ENCODE results near the gene SH3GL3. TPM values are rescaled to one million over a fixed set of nuclear protein-coding genes. Genes with fewer than 3 reads are reported as not detected.

SH3GL3 gene
- polyA plus RNA-seq, 4 donors: 0.16 to 0.84 TPM; not detected in 2

DNA sequence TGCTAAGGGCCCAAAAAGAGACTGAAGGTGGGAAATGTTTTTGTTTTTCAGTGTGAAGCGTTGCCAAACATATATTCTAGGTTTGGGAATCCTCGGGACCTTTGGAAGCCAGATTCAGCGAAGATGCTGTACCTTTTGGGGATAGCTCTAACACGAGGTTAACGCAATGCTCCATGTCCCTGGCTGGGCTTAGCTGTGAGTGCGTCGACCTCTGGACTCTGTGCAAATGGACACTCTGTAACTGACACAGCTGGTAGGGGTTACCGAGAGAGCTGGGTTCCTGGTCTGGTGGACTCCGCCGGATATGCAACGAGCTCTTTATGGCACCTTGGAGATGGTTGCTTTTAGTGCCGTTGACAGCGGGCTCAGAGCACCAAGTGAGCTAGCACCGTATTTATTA lies 724 bp upstream of the SH3GL3 start:
- Histone ChIP-seq H3K27me3 (ENCODE audit: control insufficient read depth in 3 of 3, insufficient read depth in 3 of 3, low read length in 3 of 3) (peaks cover 0 to 26% (median 3%) of the 10 kb centered on the region in 3 donors), H3K36me3 (ENCODE audit: control insufficient read depth in 3 of 3, insufficient read depth in 2 of 3, low read depth in 1 of 3, low read length in 3 of 3) (no peaks in the 10 kb centered on the region), H3K4me3 (ENCODE audit: low read depth in 1 of 3, low read length in 3 of 3) (no peak overlapping the region), H3K9me3 (ENCODE audit: control insufficient read depth in 2 of 2, insufficient read depth in 1 of 2, low read depth in 1 of 2, low read length in 1 of 2) (no peaks in the 10 kb centered on the region), H3K27ac (ENCODE audit: low read depth in 1 of 3, low read length in 2 of 3) (no peak overlapping the region), H3K4me1 (ENCODE audit: control insufficient read depth in 3 of 3, insufficient read depth in 2 of 3, low read depth in 1 of 3, low read length in 2 of 3) (no peaks in the 10 kb centered on the region)
- no peak for DNase-seq
- 60 to 72% (median 70%) methylated on average over 14 of the region's 14 CpGs for WGBS, 3 donors
- no peak for FAIRE-seq

DNA sequence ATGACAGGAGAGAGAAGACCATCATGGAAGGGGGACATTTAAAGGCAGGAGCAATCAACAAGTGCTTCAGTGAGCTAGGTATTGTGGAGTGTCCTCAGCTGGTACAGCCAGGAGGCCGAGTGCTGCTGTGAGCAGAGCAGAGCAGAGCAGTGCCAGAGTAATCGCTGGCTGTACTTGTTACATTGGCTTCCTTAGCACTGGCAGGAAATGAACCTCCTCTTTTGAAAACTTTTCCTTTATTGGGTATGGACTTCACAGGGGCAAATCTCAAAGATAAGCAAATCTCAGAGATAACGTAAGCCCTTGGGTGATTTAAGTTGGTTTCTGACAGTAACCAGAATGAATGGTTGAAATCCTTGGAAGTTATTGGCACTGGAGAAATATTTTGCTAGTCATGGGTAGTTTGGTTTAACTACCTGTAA lies 2.1 kb downstream of the SH3GL3 start:
- Histone ChIP-seq H3K9me3 (ENCODE audit: control insufficient read depth in 2 of 2, insufficient read depth in 1 of 2, low read depth in 1 of 2, low read length in 1 of 2) (no peaks in the 10 kb centered on the region), H3K27ac (ENCODE audit: low read depth in 1 of 3, low read length in 2 of 3) (no peak overlapping the region), H3K4me3 (ENCODE audit: low read depth in 1 of 3, low read length in 3 of 3) (no peak overlapping the region), H3K36me3 (ENCODE audit: control insufficient read depth in 3 of 3, insufficient read depth in 2 of 3, low read depth in 1 of 3, low read length in 3 of 3) (no peaks in the 10 kb centered on the region), H3K4me1 (ENCODE audit: control insufficient read depth in 3 of 3, insufficient read depth in 2 of 3, low read depth in 1 of 3, low read length in 2 of 3) (no peaks in the 10 kb centered on the region), H3K27me3 (ENCODE audit: control insufficient read depth in 3 of 3, insufficient read depth in 3 of 3, low read length in 3 of 3) (peaks cover 0 to 26% (median 3%) of the 10 kb centered on the region in 3 donors)
- FAIRE-seq (no peak), DNase-seq (no peak)
- 17 to 51% (median 27%) methylated on average over 3 of the region's 3 CpGs for WGBS, 3 donors

DNA sequence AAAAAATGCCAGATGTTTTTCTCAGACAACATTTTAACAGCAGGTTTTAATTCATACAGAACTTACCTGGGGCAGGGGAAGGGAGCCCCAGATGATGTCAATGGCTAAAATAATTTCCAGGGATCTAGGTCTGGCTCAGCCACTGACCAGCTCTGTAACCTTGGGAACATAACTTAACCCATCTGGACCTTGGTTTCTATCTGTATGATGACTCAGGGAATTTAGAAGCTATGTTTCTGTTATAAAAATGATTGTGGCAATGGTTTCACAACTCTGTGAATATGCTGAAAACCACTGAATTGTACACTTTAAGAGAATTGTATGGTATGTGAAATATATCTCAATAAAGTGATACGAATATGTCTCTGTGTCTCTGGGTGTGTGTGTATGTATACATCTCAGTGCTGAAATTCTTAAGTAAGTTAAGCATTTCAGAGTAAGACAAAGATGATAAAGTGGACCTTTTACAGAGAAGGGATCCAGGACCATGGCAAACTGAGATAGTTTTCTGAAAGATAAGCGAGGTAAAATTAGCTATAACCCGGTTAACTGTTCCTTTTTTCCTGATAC lies 2.9 kb downstream of the SH3GL3 start:
- Histone ChIP-seq H3K4me3 (ENCODE audit: low read depth in 1 of 3, low read length in 3 of 3) (no peak overlapping the region), H3K4me1 (ENCODE audit: control insufficient read depth in 3 of 3, insufficient read depth in 2 of 3, low read depth in 1 of 3, low read length in 2 of 3) (no peaks in the 10 kb centered on the region), H3K9me3 (ENCODE audit: control insufficient read depth in 2 of 2, insufficient read depth in 1 of 2, low read depth in 1 of 2, low read length in 1 of 2) (no peaks in the 10 kb centered on the region), H3K27me3 (ENCODE audit: control insufficient read depth in 3 of 3, insufficient read depth in 3 of 3, low read length in 3 of 3) (peaks cover 0 to 26% (median 3%) of the 10 kb centered on the region in 3 donors), H3K27ac (ENCODE audit: low read depth in 1 of 3, low read length in 2 of 3) (no peak overlapping the region), H3K36me3 (ENCODE audit: control insufficient read depth in 3 of 3, insufficient read depth in 2 of 3, low read depth in 1 of 3, low read length in 3 of 3) (no peaks in the 10 kb centered on the region)
- DNase-seq: no peak
- no peak for FAIRE-seq
- 83 to 85% (median 85%) methylated on average over 3 of the region's 3 CpGs for WGBS, 3 donors

DNA sequence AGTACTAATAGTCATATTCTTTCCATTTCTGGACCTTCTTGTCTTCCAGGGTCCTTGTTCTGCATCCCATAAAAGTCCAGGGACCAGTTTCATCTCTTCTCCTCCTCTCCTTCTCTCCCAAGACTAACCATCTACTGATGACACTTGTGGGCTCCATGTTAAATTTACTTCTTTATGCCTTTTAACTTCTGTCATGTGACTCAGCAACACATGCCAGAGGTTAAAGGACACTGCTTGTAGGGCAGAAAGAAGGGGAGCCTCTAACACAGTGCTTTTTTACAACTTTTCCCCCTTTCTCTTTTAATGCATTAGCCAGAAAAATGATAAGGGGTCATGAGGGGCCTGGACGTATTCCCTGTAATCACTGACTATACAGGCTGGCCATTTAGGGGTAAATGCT lies 10.0 kb downstream of the SH3GL3 start:
- Histone ChIP-seq H3K4me3 (ENCODE audit: low read depth in 1 of 3, low read length in 3 of 3) (no peak overlapping the region), H3K4me1 (ENCODE audit: control insufficient read depth in 3 of 3, insufficient read depth in 2 of 3, low read depth in 1 of 3, low read length in 2 of 3) (no peaks in the 10 kb centered on the region), H3K27ac (ENCODE audit: low read depth in 1 of 3, low read length in 2 of 3) (no peak overlapping the region), H3K27me3 (ENCODE audit: control insufficient read depth in 3 of 3, insufficient read depth in 3 of 3, low read length in 3 of 3) (no peaks in the 10 kb centered on the region), H3K36me3 (ENCODE audit: control insufficient read depth in 3 of 3, insufficient read depth in 2 of 3, low read depth in 1 of 3, low read length in 3 of 3) (no peaks in the 10 kb centered on the region), H3K9me3 (ENCODE audit: control insufficient read depth in 2 of 2, insufficient read depth in 1 of 2, low read depth in 1 of 2, low read length in 1 of 2) (no peaks in the 10 kb centered on the region)
- WGBS, 3 donors: 66 to 80% (median 73%) methylated on average over 1 of the region's 1 CpG
- DNase-seq (no peak), FAIRE-seq (no peak)

DNA sequence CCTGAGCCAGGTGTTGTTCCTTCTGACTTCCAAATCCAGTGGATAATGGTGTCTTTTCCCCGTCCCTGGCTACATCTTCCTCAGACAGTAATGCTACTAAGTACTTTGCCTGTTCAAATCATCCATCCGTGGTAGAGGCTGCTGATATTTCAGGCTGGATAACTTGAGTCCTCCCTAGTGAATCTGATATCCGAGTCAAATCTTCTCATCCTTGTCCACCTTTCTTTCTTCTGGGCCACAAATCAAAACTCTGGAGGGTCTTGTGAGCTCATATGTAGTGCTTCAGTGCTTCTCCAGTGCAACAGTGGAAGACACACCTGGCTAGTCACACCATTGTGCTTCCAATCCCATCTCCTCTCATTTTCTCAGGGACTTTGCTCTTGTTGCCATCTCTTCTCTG lies 11.2 kb downstream of the SH3GL3 start:
- Histone ChIP-seq H3K4me3 (ENCODE audit: low read depth in 1 of 3, low read length in 3 of 3) (no peak overlapping the region), H3K9me3 (ENCODE audit: control insufficient read depth in 2 of 2, insufficient read depth in 1 of 2, low read depth in 1 of 2, low read length in 1 of 2) (no peaks in the 10 kb centered on the region), H3K4me1 (ENCODE audit: control insufficient read depth in 3 of 3, insufficient read depth in 2 of 3, low read depth in 1 of 3, low read length in 2 of 3) (no peaks in the 10 kb centered on the region), H3K27me3 (ENCODE audit: control insufficient read depth in 3 of 3, insufficient read depth in 3 of 3, low read length in 3 of 3) (no peaks in the 10 kb centered on the region), H3K36me3 (ENCODE audit: control insufficient read depth in 3 of 3, insufficient read depth in 2 of 3, low read depth in 1 of 3, low read length in 3 of 3) (no peaks in the 10 kb centered on the region), H3K27ac (ENCODE audit: low read depth in 1 of 3, low read length in 2 of 3) (no peak overlapping the region)
- DNase-seq (no peak), FAIRE-seq (no peak)
- WGBS, 3 donors: 63 to 78% (median 65%) methylated on average over 3 of the region's 3 CpGs

DNA sequence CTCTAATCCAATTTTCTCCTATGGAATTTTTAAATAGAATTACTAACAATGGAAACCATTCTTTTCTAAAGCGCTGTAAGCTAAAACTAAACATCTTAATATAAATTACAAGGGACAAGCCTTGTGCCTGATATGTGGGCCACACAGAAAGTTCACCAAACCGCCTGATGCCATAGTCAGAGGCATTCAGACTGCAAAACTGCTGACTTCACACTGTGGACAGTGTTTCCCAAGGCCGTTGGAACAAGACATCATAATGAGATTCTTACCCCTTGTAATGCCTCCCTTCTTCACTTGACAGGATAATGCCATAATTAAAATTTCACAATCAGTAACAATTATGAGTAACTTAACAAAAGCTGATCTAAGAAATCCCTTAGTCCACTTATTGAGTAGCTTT lies 14.9 kb downstream of the SH3GL3 start:
- FAIRE-seq: no peak
- 81 to 86% (median 84%) methylated on average over 3 of the region's 3 CpGs for WGBS, 3 donors

DNA sequence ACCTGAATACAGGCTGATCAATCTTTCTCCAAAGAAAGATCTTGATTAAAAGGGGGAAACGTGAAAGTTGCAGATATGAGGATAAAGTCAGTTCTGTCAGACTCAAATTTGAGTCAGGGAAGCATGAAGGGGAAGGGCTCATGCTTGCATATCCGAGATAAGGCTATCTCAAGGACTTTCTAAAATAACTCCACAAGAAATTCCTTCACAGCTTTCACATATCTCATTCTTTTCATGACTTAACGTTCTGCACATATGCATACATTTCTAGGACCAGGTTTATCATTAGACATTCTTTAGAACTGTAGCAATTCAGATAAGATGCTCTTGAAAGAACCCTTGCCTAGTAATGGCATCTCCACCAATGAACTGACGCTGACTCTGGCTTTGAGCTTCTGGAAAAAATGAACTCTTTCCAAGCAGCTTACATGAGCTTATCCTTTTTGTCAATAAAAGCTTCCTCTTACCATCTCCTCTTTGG lies 15.9 kb downstream of the SH3GL3 start:
- WGBS, 3 donors: 26 to 42% (median 31%) methylated on average over 4 of the region's 4 CpGs
- no peak for FAIRE-seq
- Histone ChIP-seq H3K36me3 (ENCODE audit: control insufficient read depth in 3 of 3, insufficient read depth in 2 of 3, low read depth in 1 of 3, low read length in 3 of 3) (no peaks in the 10 kb centered on the region), H3K27me3 (ENCODE audit: control insufficient read depth in 3 of 3, insufficient read depth in 3 of 3, low read length in 3 of 3) (no peaks in the 10 kb centered on the region), H3K4me1 (ENCODE audit: control insufficient read depth in 3 of 3, insufficient read depth in 2 of 3, low read depth in 1 of 3, low read length in 2 of 3) (no peaks in the 10 kb centered on the region), H3K4me3 (ENCODE audit: low read depth in 1 of 3, low read length in 3 of 3) (no peak overlapping the region), H3K27ac (ENCODE audit: low read depth in 1 of 3, low read length in 2 of 3) (no peak overlapping the region), H3K9me3 (ENCODE audit: control insufficient read depth in 2 of 2, insufficient read depth in 1 of 2, low read depth in 1 of 2, low read length in 1 of 2) (no peaks in the 10 kb centered on the region)
- no peak for DNase-seq

More for the DNA sequence above, 14.9 kb downstream of the SH3GL3 start:
- DNase-seq: no peak
- H3K27ac ChIP-seq (ENCODE audit: low read depth in 1 of 3, low read length in 2 of 3): no peak overlapping the region
- no peak overlapping the region for H3K4me3 ChIP-seq (ENCODE audit: low read depth in 1 of 3, low read length in 3 of 3)
- H3K27me3 ChIP-seq (ENCODE audit: control insufficient read depth in 3 of 3, insufficient read depth in 3 of 3, low read length in 3 of 3): no peaks in the 10 kb centered on the region
- H3K9me3 ChIP-seq (ENCODE audit: control insufficient read depth in 2 of 2, insufficient read depth in 1 of 2, low read depth in 1 of 2, low read length in 1 of 2): no peaks in the 10 kb centered on the region
- no peaks in the 10 kb centered on the region for H3K36me3 ChIP-seq (ENCODE audit: control insufficient read depth in 3 of 3, insufficient read depth in 2 of 3, low read depth in 1 of 3, low read length in 3 of 3)
- H3K4me1 ChIP-seq (ENCODE audit: control insufficient read depth in 3 of 3, insufficient read depth in 2 of 3, low read depth in 1 of 3, low read length in 2 of 3): no peaks in the 10 kb centered on the region

DNA sequence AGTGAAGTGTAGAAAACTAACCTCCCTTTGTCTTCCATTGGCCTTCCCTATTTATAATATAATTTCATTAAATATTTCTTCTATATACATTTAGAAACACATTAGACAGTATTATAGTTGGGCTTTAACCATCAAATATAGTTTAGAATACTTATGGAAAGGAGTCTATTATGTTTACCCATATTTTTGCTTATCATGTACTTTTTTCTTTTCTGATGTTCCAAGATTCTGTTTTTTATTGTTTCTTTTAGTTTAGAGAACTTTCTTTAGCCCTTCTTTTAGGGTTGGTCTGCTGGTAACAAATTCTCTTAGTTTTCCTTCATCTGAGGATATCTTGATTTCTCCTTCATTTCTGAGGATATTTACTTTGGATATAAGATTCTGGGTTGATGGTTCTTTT lies 23.7 kb downstream of the SH3GL3 start:
- no peak overlapping the region for H3K4me3 ChIP-seq (ENCODE audit: low read depth in 1 of 3, low read length in 3 of 3)
- no peak for FAIRE-seq

DNA sequence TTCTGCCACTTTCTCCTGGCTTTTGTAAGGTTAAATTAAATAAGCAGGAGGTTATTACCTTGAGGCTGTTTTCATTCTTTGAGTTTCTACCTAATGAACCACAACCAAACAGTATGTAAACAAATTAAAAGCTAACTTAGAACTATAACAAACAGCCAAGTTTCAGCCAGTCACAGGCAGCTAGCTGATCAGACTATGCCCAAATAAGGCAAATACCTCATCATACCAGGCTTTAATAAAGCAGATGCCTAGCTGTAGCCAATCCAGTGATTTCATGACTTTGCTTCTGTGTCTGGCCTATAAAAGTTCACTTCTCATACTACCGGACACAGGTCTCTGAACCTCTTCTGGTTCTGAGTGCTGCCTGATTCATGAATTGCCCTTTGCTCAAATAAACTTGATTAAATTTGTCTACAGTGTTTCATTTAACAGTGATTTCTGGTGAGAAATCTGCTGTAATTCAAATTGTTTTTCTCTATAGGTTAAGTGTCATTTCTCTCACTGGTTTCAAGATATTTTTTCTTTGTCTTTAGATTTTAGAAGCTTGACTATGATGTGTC lies 24.2 kb downstream of the SH3GL3 start:
- no peaks in the 10 kb centered on the region for H3K9me3 ChIP-seq (ENCODE audit: control insufficient read depth in 2 of 2, insufficient read depth in 1 of 2, low read depth in 1 of 2, low read length in 1 of 2)
- H3K27ac ChIP-seq (ENCODE audit: low read depth in 1 of 3, low read length in 2 of 3): no peak overlapping the region
- no peaks in the 10 kb centered on the region for H3K4me1 ChIP-seq (ENCODE audit: control insufficient read depth in 3 of 3, insufficient read depth in 2 of 3, low read depth in 1 of 3, low read length in 2 of 3)
- H3K4me3 ChIP-seq (ENCODE audit: low read depth in 1 of 3, low read length in 3 of 3): no peak overlapping the region
- WGBS, 3 donors: 93 to 98% (median 95%) methylated on average over 1 of the region's 1 CpG
- no peaks in the 10 kb centered on the region for H3K36me3 ChIP-seq (ENCODE audit: control insufficient read depth in 3 of 3, insufficient read depth in 2 of 3, low read depth in 1 of 3, low read length in 3 of 3)
- FAIRE-seq (no peak), DNase-seq (no peak)
- H3K27me3 ChIP-seq (ENCODE audit: control insufficient read depth in 3 of 3, insufficient read depth in 3 of 3, low read length in 3 of 3): no peaks in the 10 kb centered on the region

More for the DNA sequence above, 23.7 kb downstream of the SH3GL3 start:
- no peak for DNase-seq
- Histone ChIP-seq H3K27ac (ENCODE audit: low read depth in 1 of 3, low read length in 2 of 3) (no peak overlapping the region), H3K4me1 (ENCODE audit: control insufficient read depth in 3 of 3, insufficient read depth in 2 of 3, low read depth in 1 of 3, low read length in 2 of 3) (no peaks in the 10 kb centered on the region), H3K9me3 (ENCODE audit: control insufficient read depth in 2 of 2, insufficient read depth in 1 of 2, low read depth in 1 of 2, low read length in 1 of 2) (no peaks in the 10 kb centered on the region), H3K36me3 (ENCODE audit: control insufficient read depth in 3 of 3, insufficient read depth in 2 of 3, low read depth in 1 of 3, low read length in 3 of 3) (no peaks in the 10 kb centered on the region), H3K27me3 (ENCODE audit: control insufficient read depth in 3 of 3, insufficient read depth in 3 of 3, low read length in 3 of 3) (no peaks in the 10 kb centered on the region)
